Activated CD8-positive, alpha-beta memory T cell treated with anti-CD3 and anti-CD28 coated beads, Interleukin-2, amount 10 ng/mL, durations not matched to agents 7 days and 5 days (primary cell): Measurements from ENCODE around the gene CHKB. TPM values are rescaled to one million over a fixed set of nuclear protein-coding genes. Genes with fewer than 3 reads are reported as not detected.

Experiments
- ATAC-seq: fragments of 150-1000 bp; cut with Tn5 transposase; one replicate; pipeline ENCODE4 v1.10.0; 2021; ENCODE audit warnings: moderate library complexity
- CTCF ChIA-PET: fragments of 350-600 bp; sonication (Branson Sonifier 250); formaldehyde crosslinking; loops from one replicate; lab custom pipeline; 2021; ENCODE audit warnings: antibody characterized with exemption; lab: Charles Lee
- DNase-seq: peaks from one replicate; pipeline ENCODE4 v3.0.0-alpha.2; 2020
- H3K27ac Mint-ChIP-seq: one replicate; pipeline ENCODE4 v1.8.0; 2021; ENCODE audit warnings: mild to moderate bottlenecking, mixed read lengths
- H3K27me3 Mint-ChIP-seq: one replicate; pipeline ENCODE4 v1.8.0; 2021; ENCODE audit warnings: mixed read lengths
- H3K36me3 Mint-ChIP-seq: one replicate; pipeline ENCODE4 v1.8.0; 2021; ENCODE audit warnings: mild to moderate bottlenecking, mixed read lengths
- H3K4me1 Mint-ChIP-seq: one replicate; pipeline ENCODE4 v1.8.0; 2021; ENCODE audit warnings: mixed read lengths
- H3K4me3 Mint-ChIP-seq: one replicate; pipeline ENCODE4 v1.8.0; 2021; ENCODE audit warnings: mild to moderate bottlenecking, moderate library complexity, mixed read lengths
- H3K9me3 Mint-ChIP-seq: one replicate; pipeline ENCODE4 v1.8.0; 2022; ENCODE audit warnings: low read depth, mixed read lengths
- total RNA-seq, 2 experiments: library from RNA; stranded (reverse); gene quantifications; one replicate each; pipeline ENCODE4 v1.2.3, GENCODE V29; 2021

The CHKB gene, protein sequence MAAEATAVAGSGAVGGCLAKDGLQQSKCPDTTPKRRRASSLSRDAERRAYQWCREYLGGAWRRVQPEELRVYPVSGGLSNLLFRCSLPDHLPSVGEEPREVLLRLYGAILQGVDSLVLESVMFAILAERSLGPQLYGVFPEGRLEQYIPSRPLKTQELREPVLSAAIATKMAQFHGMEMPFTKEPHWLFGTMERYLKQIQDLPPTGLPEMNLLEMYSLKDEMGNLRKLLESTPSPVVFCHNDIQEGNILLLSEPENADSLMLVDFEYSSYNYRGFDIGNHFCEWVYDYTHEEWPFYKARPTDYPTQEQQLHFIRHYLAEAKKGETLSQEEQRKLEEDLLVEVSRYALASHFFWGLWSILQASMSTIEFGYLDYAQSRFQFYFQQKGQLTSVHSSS
- total RNA-seq = 100 to 1,000 TPM in 1 of 2 experiments, 10 to 100 TPM in 1; 97.2 to 118 TPM

- ATAC-seq = peak; percentile 94
- H3K4me1 Mint-ChIP-seq = peaks cover 25% of the 10 kb centered on the region
- H3K4me3 Mint-ChIP-seq = peak within 1 kb of the TSS; percentile 89
- no peaks in the 10 kb centered on the region for H3K27me3 Mint-ChIP-seq
- H3K9me3 Mint-ChIP-seq = no peaks in the 10 kb centered on the region
- DNase-seq = peak; percentile 99
- H3K27ac Mint-ChIP-seq = peak within 1 kb of the TSS; percentile 88
- CTCF ChIA-PET = interaction anchor here (1.1 to 3.2 kb wide), 5 partner anchors 16 to 57 kb away, joined by 3 to 27 read pairs (median 7); partner anchors contain the start of genes SCO2, SYCE3 and TYMP
- H3K36me3 Mint-ChIP-seq = peaks cover 13% of the 10 kb centered on the region
These were observed at the start of gene CHKB for GRCh38 chr22:50582493-50583293. CHKB (minus strand) TSS chr22:50582849; CDS start chr22:50582781, 68 bp downstream.

- Mint-ChIP-seq H3K36me3 (peaks cover 4% of the 10 kb centered on the region), H3K9me3 (no peaks in the 10 kb centered on the region), H3K27me3 (no peaks in the 10 kb centered on the region), H3K4me3 (no peak overlapping the region), H3K4me1 (peaks cover 24% of the 10 kb centered on the region), H3K27ac (no peak overlapping the region)
- DNase-seq (no peak), ATAC-seq (no peak)
- CTCF ChIA-PET = interaction anchor here (1.5 to 1.9 kb wide), 3 partner anchors 9 to 132 kb away, joined by 3 to 5 read pairs (median 4); no protein-coding TSS in a partner anchor
These were observed 47.7 kb upstream of the CHKB start for GRCh38 chr22:50630376-50630775.

- H3K4me1 Mint-ChIP-seq = peaks cover 24% of the 10 kb centered on the region
- H3K36me3 Mint-ChIP-seq = peaks cover 8% of the 10 kb centered on the region
- ATAC-seq (no peak), DNase-seq (peak; percentile 47)
- peak overlapping the region; percentile 71 for H3K27ac Mint-ChIP-seq
- CTCF ChIA-PET = interaction anchor here (1.4 to 3.0 kb wide), 4 partner anchors 14 to 120 kb away, joined by 3 to 15 read pairs (median 10); partner anchors contain the start of genes LMF2, NCAPH2 and SCO2
- H3K27me3 Mint-ChIP-seq = no peaks in the 10 kb centered on the region
- H3K9me3 Mint-ChIP-seq = no peaks in the 10 kb centered on the region
- peak overlapping the region; percentile 76 for H3K4me3 Mint-ChIP-seq
These were observed 46.0 kb upstream of the CHKB start for GRCh38 chr22:50628543-50629134.

- CTCF ChIA-PET = interaction anchor here (1.4 to 3.0 kb wide), 4 partner anchors 15 to 119 kb away, joined by 3 to 15 read pairs (median 10); partner anchors contain the start of genes LMF2, NCAPH2 and SCO2
- Mint-ChIP-seq H3K4me1 (peaks cover 28% of the 10 kb centered on the region), H3K27ac (peak within 1 kb of the TSS; percentile 84), H3K27me3 (no peaks in the 10 kb centered on the region), H3K4me3 (peak within 1 kb of the TSS; percentile 76), H3K36me3 (peaks cover 8% of the 10 kb centered on the region), H3K9me3 (no peaks in the 10 kb centered on the region)
- DNase-seq = peak; percentile 87
- peak; percentile 92 for ATAC-seq
These were observed 45.2 kb upstream of the CHKB start, which contains the start of gene ARSA for GRCh38 chr22:50627642-50628542. ARSA (minus strand) TSS chr22:50628152; CDS start chr22:50627779, 373 bp downstream.

DNA sequence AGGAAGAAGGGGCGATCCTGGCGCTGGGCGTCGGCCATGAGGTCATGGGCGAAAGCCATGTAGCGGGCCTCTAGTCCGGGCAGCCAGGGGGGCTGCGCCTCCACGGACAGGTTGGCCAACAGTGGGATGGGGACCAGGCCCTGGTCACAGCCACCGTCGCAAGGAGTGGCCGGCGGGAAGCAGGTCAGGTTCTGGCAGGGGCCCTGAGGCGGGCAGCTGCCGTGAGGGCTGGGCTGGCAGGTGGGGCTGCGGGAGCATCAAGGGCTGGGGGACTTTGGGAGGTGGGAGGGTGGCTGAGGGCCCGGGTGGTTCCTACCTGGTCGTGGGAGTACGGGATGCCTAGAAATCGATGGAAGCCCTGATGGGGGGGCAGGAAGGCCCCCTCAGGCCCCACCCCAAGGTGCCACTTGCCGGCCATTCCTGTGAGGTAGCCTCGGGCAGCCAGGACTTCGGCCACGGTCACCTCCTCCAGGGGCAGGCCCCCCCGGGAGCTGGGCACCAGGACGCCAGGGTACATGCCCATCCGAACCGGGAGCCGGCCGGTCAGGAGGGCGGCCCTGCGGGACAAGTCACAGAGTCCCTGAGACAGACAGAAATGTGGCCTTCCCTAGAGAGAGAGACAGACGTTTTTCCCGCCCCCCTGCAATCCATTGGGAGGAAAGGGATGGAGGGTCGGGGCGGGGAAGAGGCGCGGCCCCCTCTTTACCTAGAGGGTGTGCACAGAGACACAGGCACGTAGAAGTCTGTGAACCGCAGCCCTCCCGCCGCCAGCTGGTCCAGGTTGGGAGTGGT, 44.4 kb upstream of the CHKB start:
- Mint-ChIP-seq H3K27me3 (no peaks in the 10 kb centered on the region), H3K9me3 (no peaks in the 10 kb centered on the region), H3K4me3 (peak overlapping the region; percentile 76), H3K4me1 (peaks cover 36% of the 10 kb centered on the region), H3K36me3 (peaks cover 8% of the 10 kb centered on the region), H3K27ac (peak overlapping the region; percentile 84)
- CTCF ChIA-PET = interaction anchor here (1.4 to 3.0 kb wide), 4 partner anchors 16 to 118 kb away, joined by 3 to 15 read pairs (median 10); partner anchors contain the start of genes LMF2, NCAPH2 and SCO2
- ATAC-seq (peak; percentile 10), DNase-seq (no peak)

- no peak for ATAC-seq
- CTCF ChIA-PET = interaction anchor here (3.0 kb wide), 1 partner anchor 66 kb away, joined by 15 read pairs; no protein-coding TSS in a partner anchor
These were observed 43.7 kb upstream of the CHKB start for GRCh38 chr22:50626314-50626849.

DNA sequence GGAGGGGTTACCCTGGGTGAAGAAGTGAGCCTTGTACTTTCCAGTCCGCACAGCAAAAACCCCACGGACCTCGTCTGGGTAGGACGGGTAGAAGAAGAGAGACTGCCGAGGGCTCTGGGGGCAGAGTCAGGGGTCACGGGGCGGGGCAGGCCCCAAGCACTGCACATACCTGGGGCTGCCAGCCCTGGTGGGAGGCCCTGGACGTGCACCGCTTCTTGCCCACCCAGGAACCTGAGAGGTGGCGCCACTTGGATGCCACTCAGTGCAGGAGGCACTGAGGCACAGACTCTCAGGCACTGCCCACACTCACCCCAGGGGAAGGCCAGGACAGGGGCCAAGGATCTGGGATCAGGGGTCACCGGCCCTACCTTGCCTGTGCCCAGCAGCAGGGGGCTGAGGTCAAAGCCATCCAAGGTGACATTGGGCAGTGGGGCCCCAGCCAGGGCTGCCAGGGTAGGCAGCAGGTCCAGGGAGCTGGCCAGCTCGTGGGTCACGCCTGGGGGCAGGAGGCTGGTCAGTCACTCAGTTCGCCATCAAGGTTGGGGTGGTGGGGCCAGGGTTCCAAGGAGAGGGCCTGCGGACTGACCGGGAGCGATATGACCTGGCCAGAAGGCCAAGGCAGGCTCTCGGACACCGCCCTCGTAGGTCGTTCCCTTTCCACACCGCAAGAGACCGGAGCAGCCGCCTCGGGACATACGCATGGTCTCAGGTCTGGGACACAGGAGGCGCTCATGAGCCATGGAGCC, 43.1 kb upstream of the CHKB start:
- no peaks in the 10 kb centered on the region for H3K9me3 Mint-ChIP-seq
- CTCF ChIA-PET = interaction anchor here (3.0 kb wide), 1 partner anchor 66 kb away, joined by 15 read pairs; no protein-coding TSS in a partner anchor
- no peaks in the 10 kb centered on the region for H3K27me3 Mint-ChIP-seq
- peaks cover 8% of the 10 kb centered on the region for H3K36me3 Mint-ChIP-seq
- H3K4me3 Mint-ChIP-seq = no peak overlapping the region
- no peak for ATAC-seq
- no peak overlapping the region for H3K27ac Mint-ChIP-seq
- H3K4me1 Mint-ChIP-seq = peaks cover 48% of the 10 kb centered on the region
- DNase-seq = no peak

More at GRCh38 chr22:50626314-50626849, 43.7 kb upstream of the CHKB start:
- peak overlapping the region; percentile 76 for H3K4me3 Mint-ChIP-seq
- H3K4me1 Mint-ChIP-seq = peaks cover 43% of the 10 kb centered on the region
- no peak for DNase-seq
- no peaks in the 10 kb centered on the region for H3K27me3 Mint-ChIP-seq
- H3K36me3 Mint-ChIP-seq = peaks cover 8% of the 10 kb centered on the region
- H3K9me3 Mint-ChIP-seq = no peaks in the 10 kb centered on the region
- peak overlapping the region; percentile 75 for H3K27ac Mint-ChIP-seq

- CTCF ChIA-PET = no interaction called here
- H3K27me3 Mint-ChIP-seq = no peaks in the 10 kb centered on the region
- peak overlapping the region; percentile 26 for H3K27ac Mint-ChIP-seq
- H3K4me1 Mint-ChIP-seq = peaks cover 50% of the 10 kb centered on the region
- H3K4me3 Mint-ChIP-seq = no peak overlapping the region
- peaks cover 8% of the 10 kb centered on the region for H3K36me3 Mint-ChIP-seq
- DNase-seq = no peak
- ATAC-seq = no peak
- no peaks in the 10 kb centered on the region for H3K9me3 Mint-ChIP-seq
These were observed 42.5 kb upstream of the CHKB start for GRCh38 chr22:50625131-50625567.

DNA sequence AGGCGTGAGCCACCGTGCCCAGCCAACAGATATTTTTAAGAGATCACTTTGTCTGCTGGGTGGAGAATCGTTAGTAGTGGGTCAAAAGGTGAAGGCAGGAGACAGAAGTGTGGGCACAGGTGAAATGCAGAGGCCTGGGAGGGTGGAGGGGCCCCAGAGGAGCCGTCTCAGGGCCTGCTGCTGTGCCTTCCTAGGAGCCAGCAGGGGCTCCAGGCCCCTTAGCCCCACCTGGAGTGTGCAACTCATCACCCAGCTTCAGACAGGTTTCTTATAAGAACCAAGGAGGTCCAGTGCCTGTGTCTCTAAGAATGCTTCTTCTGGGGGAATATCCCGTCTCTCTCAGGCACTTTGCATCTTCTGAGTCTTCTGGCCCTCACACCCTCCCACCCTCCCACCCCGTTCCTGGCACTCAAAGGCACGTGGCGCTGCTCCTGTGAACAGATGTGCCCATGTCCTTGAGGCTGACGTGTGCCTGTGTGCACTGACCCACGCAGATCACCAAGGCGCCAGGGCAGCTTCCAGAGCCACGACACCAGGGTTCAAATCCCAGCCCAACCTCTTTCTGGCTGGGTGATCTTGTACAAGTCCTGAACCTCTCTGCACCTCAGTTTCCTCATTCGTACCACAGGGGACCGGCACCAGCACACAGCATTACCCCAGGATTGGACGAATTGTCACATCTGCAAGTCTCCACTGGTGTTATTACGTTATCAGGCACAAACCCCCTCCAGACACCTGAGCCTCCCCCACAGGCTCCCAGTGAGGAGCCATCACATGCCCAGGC, 41.9 kb upstream of the CHKB start:
- Mint-ChIP-seq H3K27ac (peak overlapping the region; percentile 26), H3K36me3 (peaks cover 8% of the 10 kb centered on the region), H3K9me3 (no peaks in the 10 kb centered on the region), H3K4me1 (peaks cover 52% of the 10 kb centered on the region), H3K4me3 (no peak overlapping the region), H3K27me3 (no peaks in the 10 kb centered on the region)
- DNase-seq (no peak), ATAC-seq (no peak)
- CTCF ChIA-PET = interaction anchor here (1.2 kb wide), 1 partner anchor 9 kb away, joined by 3 read pairs; no protein-coding TSS in a partner anchor
